Panc1 (cell line): ENCODE measurements around the gene AMBP. TPM values are rescaled to one million over a fixed set of nuclear protein-coding genes. Genes with fewer than 3 reads are reported as not detected.

ENCODE experiments used
- ATAC-seq: fragments of 200-7000 bp; cut with Tn5 transposase; 2 replicates; pipeline ENCODE4 v1.9.1; 2020; ENCODE audit warnings: mild to moderate bottlenecking, moderate library complexity
- BruUV-seq: library from RNA; stranded (reverse); fragments of 400-500 nt; replicated peaks from 2 replicates; lab custom pipeline; 2021; lab: Mats Ljungman, UMichigan
- CTCF ChIA-PET: fragments of 300-600 bp; sonication (Branson Sonifier 250); formaldehyde crosslinking; loops from one replicate; lab custom pipeline; 2022; ENCODE audit warnings: antibody characterized with exemption; lab: Charles Lee
- POLR2A ChIA-PET: fragments of 300-600 bp; sonication (Branson Sonifier 250); formaldehyde crosslinking; loops from one replicate; lab custom pipeline; 2022; ENCODE audit warnings: antibody characterized with exemption; lab: Charles Lee
- DNase-seq: peaks from one replicate; pipeline ENCODE4 v3.0.0-alpha.2; 2010; ENCODE audit warnings: low read depth, low spot score
- H3K27ac ChIP-seq: 2 replicates; pipeline ENCODE4 v1.5.1; 2011; ENCODE audit warnings: mild to moderate bottlenecking, low read length, inconsistent platforms
- H3K27me3 ChIP-seq: fragments of 200-500 bp; sonication (Bioruptor generic); 2 replicates; pipeline ENCODE4 v1.6.0; 2014; ENCODE audit warnings: low read length, inconsistent platforms; ENCODE audit not compliant: control insufficient read depth, insufficient read depth
- H3K36me3 ChIP-seq: fragments of 200-500 bp; sonication (Bioruptor generic); 2 replicates; pipeline ENCODE4 v1.5.1; 2014; ENCODE audit warnings: inconsistent platforms, mild to moderate bottlenecking, low read length, moderate library complexity; ENCODE audit not compliant: control insufficient read depth, insufficient read depth
- H3K4me1 ChIP-seq: 2 replicates; pipeline ENCODE4 v1.5.1; 2011; ENCODE audit warnings: inconsistent platforms, mild to moderate bottlenecking, low read length, moderate library complexity; ENCODE audit not compliant: control insufficient read depth, insufficient read depth
- H3K4me3 ChIP-seq, 2 experiments: 2 replicates each; pipeline ENCODE4 v1.5.1; 2011 to 2012; ENCODE audit warnings: low read depth in 2 of 2, low read length in 2 of 2, mild to moderate bottlenecking in 2 of 2, inconsistent platforms in 1 of 2, moderate library complexity in 1 of 2
- H3K9me3 ChIP-seq: fragments of 200-500 bp; sonication (Bioruptor generic); 2 replicates; pipeline ENCODE4 v1.5.1; 2014; ENCODE audit warnings: low read depth, mild to moderate bottlenecking, inconsistent platforms, low read length, moderate library complexity; ENCODE audit not compliant: control insufficient read depth, insufficient read depth
- CTCF ChIP-seq: fragments of 450-650 bp; IDR thresholded peaks from 2 replicates; pipeline ENCODE4 v1.5.1; 2017; ENCODE audit warnings: mild to moderate bottlenecking
- POLR2AphosphoS5 ChIP-seq: IDR thresholded peaks from 2 replicates; pipeline ENCODE4 v1.6.1; 2012; ENCODE audit warnings: mild to moderate bottlenecking, low read depth, low read length, moderate library complexity
- REST ChIP-seq, 2 experiments: IDR thresholded peaks; 2 replicates each; pipeline ENCODE4 v1.6.1; 2011 to 2012; ENCODE audit warnings: low read depth in 2 of 2, control low read depth in 1 of 2, low read length in 1 of 2, mild to moderate bottlenecking in 1 of 2, moderate library complexity in 1 of 2; ENCODE audit not compliant: insufficient read depth in 1 of 2
- SIN3A ChIP-seq: IDR thresholded peaks from 2 replicates; pipeline ENCODE4 v1.6.1; 2012; ENCODE audit warnings: low read depth, mild to moderate bottlenecking, low read length, moderate library complexity, borderline replicate concordance; ENCODE audit not compliant: insufficient read depth
- TCF7L2 ChIP-seq: IDR thresholded peaks from 2 replicates; pipeline ENCODE4 v1.6.1; 2011; ENCODE audit warnings: mild to moderate bottlenecking, low read depth, low read length, inconsistent platforms
- in situ Hi-C: cut with HindIII; loops from 2 replicates; pipeline ENCODE4 v1.10.0; 2016; ENCODE audit warnings: low sequenced_read_pairs, low pct_unique_long_range_greater_than_20kb
- intact Hi-C: fragments of 100-400 bp; cut with micrococcal nuclease; formaldehyde crosslinking; loops from one replicate; pipeline ENCODE4 v1.10.0; 2022; ENCODE audit not compliant: unreplicated experiment
- total RNA-seq: library from RNA; stranded (reverse); gene quantifications from one replicate; pipeline ENCODE4 v1.2.1, GENCODE V29; 2021; ENCODE audit not compliant: unreplicated experiment

AMBP gene
- total RNA-seq, 1 experiment from 2014 or later = 1.7 TPM

- no peak for ATAC-seq
- no peaks in the 10 kb centered on the region for H3K4me1 ChIP-seq
- BruUV-seq = no TSS peak
- DNase-seq = no peak
- POLR2A ChIA-PET = no interaction called here
- in situ Hi-C loops = no loop called here
- H3K27ac ChIP-seq = no peak overlapping the region
- H3K36me3 ChIP-seq = no peaks in the 10 kb centered on the region
- no peaks in the 10 kb centered on the region for H3K9me3 ChIP-seq
- intact Hi-C loops = no loop called here
- CTCF ChIA-PET = no interaction called here
- no peak for TF ChIP-seq TCF7L2
- no peak overlapping the region for H3K4me3 ChIP-seq
- H3K27me3 ChIP-seq = no peaks in the 10 kb centered on the region; the same call in 1 of the 2 replicates
These were observed 1.6 kb downstream of the AMBP start for GRCh38 chr9:114076237-114077161.

- Histone ChIP-seq H3K4me3 (no peak overlapping the region), H3K4me1 (no peaks in the 10 kb centered on the region), H3K27ac (no peak overlapping the region), H3K36me3 (no peaks in the 10 kb centered on the region), H3K9me3 (no peaks in the 10 kb centered on the region), H3K27me3 (no peaks in the 10 kb centered on the region; the same call in 1 of the 2 replicates)
- in situ Hi-C loops = no loop called here
- ChIA-PET POLR2A (no interaction called here), CTCF (no interaction called here)
- intact Hi-C loops = no loop called here
- no peak for DNase-seq
- no peak for ATAC-seq
- BruUV-seq = no TSS peak
- TF ChIP-seq TCF7L2 = no peak
- TF ChIP-seq SIN3A = no peak
- no peak for TF ChIP-seq POLR2AphosphoS5
- no peak for TF ChIP-seq REST (IDR thresholded peaks at IDR 0.05; ENCODE audit: insufficient read depth in 1 of 2, low read depth in 2 of 2, low read length in 1 of 2)
- TF ChIP-seq CTCF = no peak
These were observed 2.5 kb downstream of the AMBP start for GRCh38 chr9:114075602-114076001.
